NCI-H446 treated with DMSO at 0.1 percent for 48 hours (cell line): ENCODE data around the gene UGT1A10.
"Not testable (repeated sequence)": the region's sequence is repeated elsewhere in the genome, so short reads cannot be mapped to it uniquely, and the experiment has no call there.

Experiments
- DNase-seq: peaks from one replicate; lab custom pipeline; 2025; lab: John Stamatoyannopoulos, UW

UGT1A10 gene

GRCh38 chr2:233655943-233656342 is 19.7 kb downstream of the UGT1A10 start:
- DNase-seq, result not testable (repeated sequence)

DNA sequence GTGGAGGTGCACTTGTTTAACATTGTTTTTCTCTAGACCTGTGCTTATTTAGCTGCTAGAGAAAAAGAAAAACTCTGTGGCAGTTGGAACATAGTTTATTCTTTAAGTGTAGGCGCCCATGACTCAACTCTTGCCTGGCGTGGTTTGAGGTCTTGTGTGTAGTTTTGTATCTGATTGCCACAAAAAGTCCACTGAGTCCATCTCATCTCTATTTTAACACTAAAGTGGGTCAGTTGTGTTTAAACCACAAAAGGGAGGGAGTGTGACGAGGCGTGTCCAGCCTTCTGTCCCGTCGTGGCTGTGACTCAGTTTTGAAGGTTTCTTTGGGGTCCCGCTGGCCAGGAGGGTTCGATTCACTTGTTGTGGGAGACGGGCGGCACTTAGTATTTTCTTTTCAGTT is 20.2 kb downstream of the UGT1A10 start:
- no peak for DNase-seq

GRCh38 chr2:233658610-233659009 is 22.4 kb downstream of the UGT1A10 start:
- DNase-seq, result no peak

- DNase-seq, result no peak
Measured at GRCh38 chr2:233663911-233664310, 27.7 kb downstream of the UGT1A10 start.

DNA sequence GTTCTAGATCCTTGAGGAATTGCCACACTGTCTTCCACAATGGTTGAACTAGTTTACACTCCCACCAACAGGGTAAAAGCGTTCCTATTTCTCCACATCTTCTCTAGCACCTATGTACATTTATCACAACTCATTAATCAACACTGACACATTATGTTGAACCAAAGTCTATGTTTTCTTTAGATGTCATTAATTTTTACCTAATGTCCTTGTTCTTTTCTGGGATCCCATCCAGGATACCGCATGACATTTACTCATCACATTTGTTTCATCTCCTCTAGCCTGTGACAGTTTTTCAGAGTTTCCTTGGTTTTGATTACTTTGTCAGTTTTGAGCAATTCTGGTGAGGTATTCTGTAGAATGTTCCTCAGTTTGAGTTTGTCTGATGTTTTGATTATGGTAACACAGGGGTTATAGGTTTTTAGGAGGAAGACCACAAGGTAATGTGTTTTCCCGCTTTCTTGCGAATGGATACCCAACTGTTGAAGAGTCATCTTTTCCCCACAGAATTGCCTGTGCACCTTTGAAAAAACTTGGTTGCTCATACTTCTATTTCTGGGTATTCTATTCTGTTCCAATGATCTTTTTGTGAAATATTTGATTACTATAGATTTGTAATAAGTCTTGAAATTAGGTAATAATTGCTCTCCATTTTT is 32.5 kb downstream of the UGT1A10 start:
- DNase-seq, result no peak

DNA sequence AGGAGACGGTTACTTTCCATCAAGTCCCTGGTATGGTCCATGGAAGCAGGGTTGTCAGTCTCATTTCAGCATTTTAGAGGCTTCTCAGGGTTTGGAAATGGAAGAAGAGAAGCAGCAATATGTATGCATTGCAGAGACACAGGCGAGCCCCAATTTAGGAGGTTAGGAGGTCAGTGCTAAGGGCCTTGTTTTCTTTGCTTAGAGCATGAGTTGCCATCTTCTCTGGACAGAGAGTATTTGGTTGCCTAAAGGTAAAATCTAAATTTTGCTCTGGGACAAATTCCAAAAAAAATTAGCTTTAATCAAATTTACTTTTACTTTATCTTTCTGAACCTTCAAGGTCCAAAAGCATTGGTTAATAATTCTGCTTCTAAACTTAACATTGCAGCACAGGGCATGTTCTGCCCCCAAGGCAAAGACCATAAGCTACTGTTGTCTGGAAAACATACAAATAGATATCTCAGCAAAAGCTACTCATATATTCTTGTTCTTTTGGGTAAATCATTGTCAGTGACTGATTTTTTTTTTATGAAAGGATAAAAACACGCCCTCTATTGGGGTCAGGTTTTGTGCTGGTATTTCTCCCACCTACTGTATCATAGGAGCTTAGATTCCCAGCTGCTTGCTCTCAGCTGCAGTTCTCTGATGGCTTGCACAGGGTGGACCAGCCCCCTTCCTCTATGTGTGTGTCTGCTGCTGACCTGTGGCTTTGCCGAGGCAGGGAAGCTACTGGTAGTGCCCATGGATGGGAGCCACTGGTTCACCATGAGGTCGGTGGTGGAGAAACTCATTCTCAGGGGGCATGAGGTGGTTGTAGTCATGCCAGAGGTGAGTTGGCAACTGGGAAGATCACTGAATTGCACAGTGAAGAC is 35.3 kb downstream of the UGT1A10 start, which contains the start of gene UGT1A9:
Gene UGT1A9, plus strand, starts transcription at position 609 of the 872 bp plus-strand sequence. Its CDS starts 37 bp downstream, at position 646.
- DNase-seq, result no peak

DNA sequence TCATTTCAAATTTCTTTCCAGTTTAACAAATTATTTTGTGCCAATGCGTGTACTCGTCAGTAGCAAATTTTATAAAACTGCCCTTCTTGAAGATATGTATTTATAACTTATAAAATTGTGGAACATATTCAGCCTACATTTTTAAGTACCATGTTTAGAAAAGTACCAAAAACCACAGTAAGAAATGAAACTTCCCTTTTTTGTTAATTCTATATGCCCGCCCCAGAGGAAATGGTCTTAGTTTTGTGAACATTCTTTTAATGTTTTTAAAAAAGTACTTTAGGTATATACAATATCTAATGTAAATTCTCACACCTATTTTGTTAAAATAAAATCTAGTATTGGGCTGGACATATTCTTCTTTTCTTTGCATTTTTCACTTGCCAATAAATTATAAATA is 36.6 kb downstream of the UGT1A10 start:
- no peak for DNase-seq

GRCh38 chr2:233673896-233674295 is 37.6 kb downstream of the UGT1A10 start:
- no peak for DNase-seq

- DNase-seq, result no peak
Measured at GRCh38 chr2:233674314-233674713, 38.1 kb downstream of the UGT1A10 start.

- DNase-seq, result no peak
Measured at GRCh38 chr2:233674995-233675394, 38.7 kb downstream of the UGT1A10 start.

GRCh38 chr2:233676046-233676445 is 39.8 kb downstream of the UGT1A10 start:
- DNase-seq, result no peak

DNA sequence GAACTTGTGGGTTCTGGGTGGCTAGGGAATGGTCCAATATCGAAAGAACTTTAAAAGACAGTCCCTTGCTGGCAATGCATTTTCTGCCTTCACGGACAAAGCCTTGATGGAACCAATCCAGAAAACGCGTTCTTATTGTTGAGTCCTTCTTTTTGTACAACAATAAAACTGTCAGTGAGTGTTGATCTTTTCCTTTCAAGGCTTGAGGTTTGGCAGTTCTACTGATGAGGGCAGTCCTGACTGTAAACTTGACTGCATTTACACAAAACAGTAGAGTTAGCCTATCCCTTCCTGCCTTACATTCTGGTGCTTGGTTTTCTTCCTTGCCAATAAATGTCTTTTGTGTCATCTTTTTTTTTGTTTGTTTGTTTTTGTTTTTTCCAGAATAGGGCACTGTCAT is 42.9 kb downstream of the UGT1A10 start:
- no peak for DNase-seq

DNA sequence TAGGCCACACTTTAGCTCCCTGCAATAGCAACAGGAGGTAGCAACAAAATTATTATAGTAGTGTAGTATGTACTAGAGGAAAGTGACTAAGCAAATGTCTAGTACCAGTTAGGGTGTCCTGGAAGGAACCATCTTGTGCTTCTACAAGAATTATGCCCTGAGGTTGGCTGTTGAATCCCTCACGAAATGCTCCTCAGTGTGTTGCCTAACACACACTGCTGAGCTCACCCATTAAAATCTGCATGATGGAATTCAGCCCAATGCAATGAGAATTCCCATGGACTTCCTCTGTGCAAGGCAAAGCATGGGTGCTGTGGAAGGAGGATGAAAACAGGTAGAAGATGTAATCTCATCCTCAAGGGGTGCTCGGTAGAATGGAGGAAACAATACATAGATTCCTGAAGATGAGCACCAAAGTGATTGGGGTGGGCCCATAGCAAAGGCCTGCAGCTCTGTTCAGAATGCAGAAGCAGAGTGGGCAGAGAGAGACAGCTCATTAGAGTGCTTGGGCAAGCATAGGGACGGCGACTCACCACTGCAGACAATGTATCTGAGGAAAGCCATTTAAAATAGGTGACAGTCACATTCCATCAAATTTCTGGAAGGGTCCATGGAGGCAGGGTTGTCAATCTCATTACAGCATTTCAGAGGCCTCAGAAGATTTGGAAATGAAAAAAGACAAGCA is 44.3 kb downstream of the UGT1A10 start:
- no peak for DNase-seq

DNA sequence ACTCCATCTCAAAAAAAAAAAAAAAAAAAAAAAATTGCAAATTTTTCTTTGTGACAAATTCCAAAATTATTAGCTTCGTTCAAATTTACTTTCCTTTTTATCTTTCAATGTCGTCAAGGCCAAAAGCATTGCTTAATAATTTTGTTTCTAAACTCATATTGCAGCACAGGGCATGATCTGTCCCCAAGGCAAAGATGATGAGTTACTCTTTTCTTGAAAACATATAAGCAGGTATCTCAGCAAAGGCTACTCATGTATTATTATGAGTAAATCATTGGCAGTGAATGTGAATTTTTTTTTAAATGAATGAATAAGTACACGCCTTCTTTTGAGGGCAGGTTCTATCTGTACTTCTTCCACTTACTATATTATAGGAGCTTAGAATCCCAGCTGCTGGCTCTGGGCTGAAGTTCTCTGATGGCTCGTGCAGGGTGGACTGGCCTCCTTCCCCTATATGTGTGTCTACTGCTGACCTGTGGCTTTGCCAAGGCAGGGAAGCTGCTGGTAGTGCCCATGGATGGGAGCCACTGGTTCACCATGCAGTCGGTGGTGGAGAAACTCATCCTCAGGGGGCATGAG is 45.4 kb downstream of the UGT1A10 start, which contains the start of gene UGT1A7:
Gene UGT1A7, plus strand, starts transcription at position 381 of the 579 bp plus-strand sequence. Its CDS starts 37 bp downstream, at position 418.
- DNase-seq, result no peak

- DNase-seq, result no peak
Measured at GRCh38 chr2:233684640-233685039, 48.4 kb downstream of the UGT1A10 start.

- no peak for DNase-seq
Measured at GRCh38 chr2:233686928-233687327, 50.7 kb downstream of the UGT1A10 start.

- DNase-seq, result no peak
Measured at GRCh38 chr2:233688341-233688740, 52.1 kb downstream of the UGT1A10 start.

- no peak for DNase-seq
Measured at GRCh38 chr2:233689031-233689430, 52.8 kb downstream of the UGT1A10 start.

GRCh38 chr2:233689501-233689900 is 53.3 kb downstream of the UGT1A10 start:
- no peak for DNase-seq

DNA sequence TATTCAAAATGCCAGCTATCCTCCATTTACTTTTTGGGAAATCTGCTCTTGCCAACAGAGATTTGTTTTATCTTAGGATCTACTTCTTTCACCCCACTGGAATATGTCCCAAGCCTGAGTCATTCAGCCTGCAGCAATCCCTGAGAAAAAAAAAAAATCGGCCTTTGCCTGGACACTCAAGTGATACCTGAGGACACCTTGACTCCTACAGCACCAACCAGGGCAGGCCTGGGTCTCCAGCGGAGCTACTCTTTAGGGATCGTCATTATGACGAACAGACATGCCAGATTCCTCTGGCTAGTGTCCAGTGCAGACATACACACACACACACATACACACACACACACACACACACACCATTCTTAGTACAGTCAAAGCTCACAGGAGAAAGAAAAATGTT is 54.2 kb downstream of the UGT1A10 start:
- DNase-seq, result no peak

- DNase-seq, result no peak
Measured at GRCh38 chr2:233691443-233692433, 55.5 kb downstream of the UGT1A10 start.
